Measurements from ENCODE around the gene CLASP2.

- TF ChIP-seq, protein P1, sequence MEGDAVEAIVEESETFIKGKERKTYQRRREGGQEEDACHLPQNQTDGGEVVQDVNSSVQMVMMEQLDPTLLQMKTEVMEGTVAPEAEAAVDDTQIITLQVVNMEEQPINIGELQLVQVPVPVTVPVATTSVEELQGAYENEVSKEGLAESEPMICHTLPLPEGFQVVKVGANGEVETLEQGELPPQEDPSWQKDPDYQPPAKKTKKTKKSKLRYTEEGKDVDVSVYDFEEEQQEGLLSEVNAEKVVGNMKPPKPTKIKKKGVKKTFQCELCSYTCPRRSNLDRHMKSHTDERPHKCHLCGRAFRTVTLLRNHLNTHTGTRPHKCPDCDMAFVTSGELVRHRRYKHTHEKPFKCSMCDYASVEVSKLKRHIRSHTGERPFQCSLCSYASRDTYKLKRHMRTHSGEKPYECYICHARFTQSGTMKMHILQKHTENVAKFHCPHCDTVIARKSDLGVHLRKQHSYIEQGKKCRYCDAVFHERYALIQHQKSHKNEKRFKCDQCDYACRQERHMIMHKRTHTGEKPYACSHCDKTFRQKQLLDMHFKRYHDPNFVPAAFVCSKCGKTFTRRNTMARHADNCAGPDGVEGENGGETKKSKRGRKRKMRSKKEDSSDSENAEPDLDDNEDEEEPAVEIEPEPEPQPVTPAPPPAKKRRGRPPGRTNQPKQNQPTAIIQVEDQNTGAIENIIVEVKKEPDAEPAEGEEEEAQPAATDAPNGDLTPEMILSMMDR (IDR thresholded peaks at IDR 0.05; ENCODE audit: low read depth, low read length): no peak
- TF ChIP-seq EZH2phosphoT487 (IDR thresholded peaks at IDR 0.05; ENCODE audit: low read depth): no peak
Observed at GRCh38 chr3:33637482-33637881, 80.6 kb downstream of the CLASP2 start.
